ENCODE measurements around the gene CHIC2. TPM values are rescaled to one million over a fixed set of nuclear protein-coding genes. Genes with fewer than 3 reads are reported as not detected.

The CHIC2 gene
- total RNA-seq, 4 donors from 2014 or later, result 25.2 to 65.2 (median 41.4) TPM

GRCh38 chr4:54091637-54092404 is 27.4 kb upstream of the CHIC2 start:
- peak; percentile 68 for ATAC-seq (ENCODE audit: low FRiP score)
- DNase-seq (ENCODE audit: low spot score), result no peak
- TF ChIP-seq CTCF (IDR thresholded peaks at IDR 0.05), result no peak

DNA sequence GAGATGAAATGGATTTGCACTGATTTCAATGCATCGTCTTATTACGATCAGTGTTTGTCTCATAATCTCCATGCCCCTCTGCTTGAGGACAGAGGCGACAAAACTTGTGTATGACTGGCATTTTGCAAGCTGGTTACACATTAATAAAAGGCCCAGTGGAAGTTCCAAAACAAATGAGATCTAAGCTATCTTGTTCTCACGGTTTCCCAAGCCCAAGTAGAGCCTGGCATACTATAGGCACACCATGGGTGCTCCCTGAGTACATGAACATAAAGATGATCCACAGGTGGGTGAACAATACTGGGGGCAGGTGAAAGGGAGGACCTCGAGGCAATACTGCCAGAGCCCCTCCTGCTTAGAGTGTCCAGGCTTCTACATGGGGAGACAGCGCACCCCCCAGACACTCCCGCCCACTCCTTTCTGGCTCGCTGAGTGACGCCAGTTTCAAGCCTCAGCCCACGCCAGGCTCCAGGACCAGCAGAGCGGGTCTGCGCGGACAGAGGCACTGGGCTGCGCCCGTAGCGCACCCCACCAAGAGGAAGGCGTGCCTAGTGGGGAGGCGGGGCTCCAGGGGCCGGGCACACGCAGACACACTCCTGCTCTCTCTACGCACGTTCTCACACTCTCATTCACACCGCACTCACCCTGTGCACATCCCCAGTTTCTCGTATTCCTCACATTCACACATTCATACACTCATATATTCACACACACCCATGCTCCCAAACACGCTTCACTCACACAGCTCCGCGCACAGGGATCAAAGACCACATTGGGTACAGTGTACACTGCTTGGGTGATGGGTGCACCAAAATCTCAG is 26.6 kb upstream of the CHIC2 start:
- no peak for TF ChIP-seq CTCF (IDR thresholded peaks at IDR 0.05)
- ATAC-seq (ENCODE audit: low FRiP score) (peak; percentile 76), DNase-seq (ENCODE audit: low spot score) (no peak)

DNA sequence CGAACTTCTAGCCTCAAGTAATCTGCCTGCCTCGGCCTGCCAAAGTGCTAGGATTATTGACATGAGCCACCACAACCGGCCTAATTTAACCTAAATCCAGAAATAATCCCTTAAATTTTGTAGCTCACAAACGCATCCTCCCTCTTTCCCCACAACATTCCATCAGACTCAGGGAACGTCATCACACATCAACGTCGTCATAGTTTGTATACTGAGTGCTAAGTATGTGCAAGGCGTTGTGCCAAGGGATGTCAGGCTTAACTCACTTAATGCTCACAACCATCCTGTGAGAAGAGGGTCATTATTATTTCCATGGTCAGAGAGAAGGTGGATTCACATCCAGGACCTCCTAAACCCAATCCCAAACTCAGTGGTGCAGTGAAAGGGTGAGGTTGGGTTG is 26.0 kb upstream of the CHIC2 start:
- TF ChIP-seq CTCF (IDR thresholded peaks at IDR 0.05), result no peak
- DNase-seq (ENCODE audit: low spot score) (no peak), ATAC-seq (ENCODE audit: low FRiP score) (no peak)

DNA sequence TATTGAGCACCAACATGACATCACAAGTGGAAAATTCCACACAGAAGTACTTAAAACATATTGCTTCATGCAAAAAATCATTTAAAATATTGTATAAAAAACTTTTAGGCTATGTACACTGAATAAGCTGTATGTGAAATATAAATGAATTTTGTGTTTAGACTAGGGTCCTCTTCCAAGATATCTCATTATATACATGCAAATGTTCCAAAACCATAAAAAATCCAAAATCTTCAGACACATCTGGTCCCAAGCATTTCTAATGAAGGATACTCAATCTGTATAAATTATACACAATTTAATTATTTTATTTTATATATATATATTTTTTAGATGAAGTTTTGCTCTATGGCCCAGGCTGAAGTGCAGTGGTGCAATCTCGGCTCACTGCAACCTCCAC is 25.5 kb upstream of the CHIC2 start:
- no peak for TF ChIP-seq CTCF (IDR thresholded peaks at IDR 0.05)
- no peak for ATAC-seq (ENCODE audit: low FRiP score)
- DNase-seq (ENCODE audit: low spot score), result no peak

GRCh38 chr4:54085284-54085683 is 20.9 kb upstream of the CHIC2 start:
- DNase-seq (ENCODE audit: low spot score), result no peak
- TF ChIP-seq CTCF (IDR thresholded peaks at IDR 0.05), result no peak
- ATAC-seq (ENCODE audit: low FRiP score), result no peak

GRCh38 chr4:54082168-54082567 is 17.8 kb upstream of the CHIC2 start:
- DNase-seq (ENCODE audit: low spot score), result no peak
- ATAC-seq (ENCODE audit: low FRiP score), result peak; percentile 87
- TF ChIP-seq CTCF (IDR thresholded peaks at IDR 0.05), result no peak

All from omental fat pad (tissue), 4 donors.